B cell (primary cell): Measurements from ENCODE around the gene MAFB. TPM values are rescaled to one million over a fixed set of nuclear protein-coding genes. Genes with fewer than 3 reads are reported as not detected.

ENCODE experiments used
- ATAC-seq: fragments of 200-7000 bp; cut with Tn5 transposase; one replicate; pipeline ENCODE4 v1.10.0; 2021; ENCODE audit warnings: low read depth, mild to moderate bottlenecking, moderate number of reproducible peaks, moderate library complexity
- CTCF ChIA-PET: fragments of 350-600 bp; sonication (Branson Sonifier 250); formaldehyde crosslinking; loops from one replicate; lab custom pipeline; 2021; ENCODE audit warnings: antibody characterized with exemption, inconsistent platforms; lab: Charles Lee
- POLR2A ChIA-PET: fragments of 350-600 bp; sonication (Branson Sonifier 250); formaldehyde crosslinking; loops from one replicate; lab custom pipeline; 2021; ENCODE audit warnings: antibody characterized with exemption; lab: Charles Lee
- DNase-seq: peaks from one replicate; pipeline ENCODE4 v3.0.0; 2013
- H2AFZ ChIP-seq: 2 replicates; pipeline ENCODE4 v1.6.1; 2012; ENCODE audit warnings: mild to moderate bottlenecking, low read depth, low read length; ENCODE audit not compliant: insufficient read depth, poor library complexity, severe bottlenecking
- H3K27ac ChIP-seq, 2 donors: 1 replicate in 1 of 2; 2 replicates in 1 of 2; pipeline ENCODE4 v1.5.1; 2012 to 2013; ENCODE audit warnings: low read length in 2 of 2, mild to moderate bottlenecking in 2 of 2, moderate library complexity in 1 of 2
- H3K27me3 ChIP-seq, 4 experiments: fragments of 200-600 bp in 1 of 4; sonication (generic) in 1 of 4; replicated peaks in 1 of 4; 1 replicate in 2 of 4; 2 replicates in 2 of 4; pipeline versions ENCODE4 v1.6.1 to v1.7.0; 2013 to 2016; ENCODE audit warnings: low read length in 3 of 4, mild to moderate bottlenecking in 2 of 4, mixed read lengths in 1 of 4, moderate library complexity in 1 of 4; ENCODE audit not compliant: insufficient read depth in 4 of 4, control insufficient read depth in 3 of 4; ENCODE audit errors: control extremely low read depth in 1 of 4
- H3K36me3 ChIP-seq, 2 experiments: replicated peaks in 1 of 2; 1 replicate in 1 of 2; 2 replicates in 1 of 2; pipeline versions ENCODE4 v1.6.1 to v1.7.1; 2013; ENCODE audit warnings: low read length in 1 of 2; ENCODE audit not compliant: insufficient read depth in 2 of 2, control insufficient read depth in 1 of 2; ENCODE audit errors: control extremely low read depth in 1 of 2, extremely low read depth in 1 of 2
- H3K4me1 ChIP-seq, 2 donors: fragments of 200-600 bp in 1 of 2; sonication (generic) in 1 of 2; 1 replicate in 1 of 2; 2 replicates in 1 of 2; pipeline versions ENCODE4 v1.5.1 to v1.6.1; 2013 to 2017; ENCODE audit warnings: low read length in 2 of 2; ENCODE audit not compliant: control insufficient read depth in 2 of 2, insufficient read depth in 2 of 2
- H3K4me2 ChIP-seq: replicated peaks from 2 replicates; pipeline ENCODE3; 2012; ENCODE audit warnings: mild to moderate bottlenecking, low read depth, low read length; ENCODE audit not compliant: poor library complexity, severe bottlenecking
- H3K4me3 ChIP-seq, 5 experiments: fragments of 200-600 bp in 1 of 5; sonication (generic) in 1 of 5; 1 replicate in 3 of 5; 2 replicates in 2 of 5; pipeline versions ENCODE4 v1.5.1 to v1.7.0; 2011 to 2016; ENCODE audit warnings: low read length in 4 of 5, mild to moderate bottlenecking in 4 of 5, low read depth in 2 of 5, control low read depth in 1 of 5, moderate library complexity in 1 of 5; ENCODE audit not compliant: insufficient read depth in 1 of 5; ENCODE audit errors: control extremely low read depth in 1 of 5, extremely low read depth in 1 of 5
- H3K79me2 ChIP-seq: fragments of 200-600 bp; sonication (generic); one replicate; pipeline ENCODE4 v1.6.0; 2016; ENCODE audit warnings: low read length; ENCODE audit not compliant: control insufficient read depth, insufficient read depth
- H3K9ac ChIP-seq: fragments of 200-600 bp; sonication (generic); 2 replicates; pipeline ENCODE4 v1.6.1; 2017; ENCODE audit warnings: mild to moderate bottlenecking, low read length, moderate library complexity
- H3K9me3 ChIP-seq, 3 donors: one replicate each; pipeline versions ENCODE4 v1.6.1 to v1.7.1; 2013; ENCODE audit warnings: low read length in 2 of 3; ENCODE audit not compliant: control insufficient read depth in 2 of 3, insufficient read depth in 1 of 3; ENCODE audit errors: control extremely low read depth in 1 of 3
- H4K20me1 ChIP-seq: 2 replicates; pipeline ENCODE4 v1.6.0; 2012; ENCODE audit warnings: mild to moderate bottlenecking, low read length; ENCODE audit not compliant: insufficient read depth, control insufficient read depth, poor library complexity, severe bottlenecking
- H3K27ac Mint-ChIP-seq: one replicate; pipeline ENCODE4 v1.8.0; 2021; ENCODE audit warnings: mixed read lengths
- H3K27me3 Mint-ChIP-seq: one replicate; pipeline ENCODE4 v1.8.0; 2021; ENCODE audit warnings: mixed read lengths
- H3K4me1 Mint-ChIP-seq: one replicate; pipeline ENCODE4 v1.8.0; 2021; ENCODE audit warnings: mixed read lengths
- H3K4me3 Mint-ChIP-seq: one replicate; pipeline ENCODE4 v1.8.0; 2021; ENCODE audit warnings: mixed read lengths
- H3K9me3 Mint-ChIP-seq: one replicate; pipeline ENCODE4 v1.8.0; 2022; ENCODE audit warnings: mixed read lengths; ENCODE audit not compliant: insufficient read depth
- CTCF ChIP-seq: fragments of 200-600 bp; IDR thresholded peaks from one replicate; pipeline ENCODE4 v1.8.0; 2022; ENCODE audit warnings: antibody characterized with exemption, mild to moderate bottlenecking
- EZH2 ChIP-seq: IDR thresholded peaks from 2 replicates; pipeline ENCODE4 v1.6.1; 2012; ENCODE audit warnings: borderline replicate concordance, low read depth, mild to moderate bottlenecking, moderate library complexity, low read length; ENCODE audit not compliant: insufficient read depth, poor library complexity, severe bottlenecking
- WGBS: methylation state at CpG from one replicate; pipeline ENCODE4 v1.1.5; 2013; ENCODE audit warnings: missing lambda C conversion rate; ENCODE audit not compliant: insufficient coverage; 5-methylcytosine and 5-hydroxymethylcytosine counted together
- intact Hi-C: fragments of 100-400 bp; cut with micrococcal nuclease; formaldehyde crosslinking; loops from one replicate; pipeline ENCODE4 v1.10.0; 2022
- polyA plus RNA-seq: library from polyadenylated mRNA; depleted of rRNA; stranded (reverse); fragments of >200 nt; gene quantifications from 2 replicates; pipeline ENCODE4 v1.2.3, GENCODE V29; 2012
- total RNA-seq, 2 donors: library from RNA; stranded (reverse); fragments of 120-200 nt in 1 of 2; gene quantifications; 1 replicate in 1 of 2; 2 replicates in 1 of 2; pipeline versions ENCODE4 v1.2.3 to v1.2.4, GENCODE V29; 2013 to 2022

The MAFB gene
- total and polyA plus RNA-seq, 2 donors (not counting 1 experiment from before 2014, with no cell fraction given) = 1.6 to 1.8 TPM

DNA sequence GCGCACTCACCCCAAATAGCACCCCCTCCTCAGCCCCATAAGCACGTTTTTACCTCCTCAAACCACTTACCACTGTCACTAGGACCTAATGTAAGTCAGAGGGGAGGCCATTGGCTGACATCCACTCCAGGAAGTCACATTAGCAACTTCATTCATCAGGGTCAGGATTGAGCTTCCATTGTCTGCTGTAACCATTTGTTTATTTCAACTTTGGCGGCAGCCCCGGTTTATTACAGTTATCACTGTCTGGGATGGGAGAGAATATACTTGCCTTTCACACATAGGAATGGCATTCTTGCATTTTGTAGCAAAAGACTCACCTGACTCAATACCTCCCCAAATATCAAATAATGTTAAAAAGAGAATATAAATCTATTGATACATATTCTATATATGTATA, 38.3 kb downstream of the MAFB start:
- ATAC-seq = no peak

More for the DNA sequence above, 38.3 kb downstream of the MAFB start:
- H3K27me3 ChIP-seq = no peaks in the 10 kb centered on the region
- no peak for DNase-seq
- H2AFZ ChIP-seq = no peak overlapping the region
- no peaks in the 10 kb centered on the region for H4K20me1 ChIP-seq
- H3K9ac ChIP-seq = no peak overlapping the region
- H3K27ac ChIP-seq = no peak overlapping the region
- no peaks in the 10 kb centered on the region for H3K36me3 ChIP-seq
- peaks cover 32% of the 10 kb centered on the region for H3K27me3 Mint-ChIP-seq
- ChIA-PET CTCF (no interaction called here), POLR2A (no interaction called here)
- H3K4me3 ChIP-seq = no peak overlapping the region
- TF ChIP-seq CTCF = no peak
- no peak for TF ChIP-seq EZH2
- no peaks in the 10 kb centered on the region for H3K79me2 ChIP-seq
- H3K4me1 ChIP-seq = no peaks in the 10 kb centered on the region
- peaks cover 0 to 3% (median 0%) of the 10 kb centered on the region in 3 donors for H3K9me3 ChIP-seq
- intact Hi-C loops = no loop called here
- no peak overlapping the region for H3K4me2 ChIP-seq
- WGBS = 71% methylated on average over 2 of the region's 4 CpGs
- H3K4me3 Mint-ChIP-seq = no peak overlapping the region
- no peak overlapping the region for H3K27ac Mint-ChIP-seq
- H3K9me3 Mint-ChIP-seq = no peaks in the 10 kb centered on the region
- H3K4me1 Mint-ChIP-seq = no peaks in the 10 kb centered on the region
